ENCODE data around the gene APLP2. TPM values are rescaled to one million over a fixed set of nuclear protein-coding genes. Genes with fewer than 3 reads are reported as not detected.

Gene APLP2
- total RNA-seq, 4 donors from 2014 or later: 125 to 226 (median 158) TPM

- no peak overlapping the region for H3K4me3 ChIP-seq (ENCODE audit: low read depth, poor library complexity, severe bottlenecking)
- intact Hi-C loops (cut with DNase I; ENCODE audit: low total_unique reads): no loop called here
- TF ChIP-seq CTCF (IDR thresholded peaks at IDR 0.05): no peak
- TF ChIP-seq POLR2A (IDR thresholded peaks at IDR 0.05): no peak
- WGBS, 2 donors: 57 to 62% methylated on average over 14 of the region's 14 CpGs
- DNase-seq (ENCODE audit: low spot score in 2 of 2): no peak
Observed at GRCh38 chr11:130188047-130188446, 118.4 kb downstream of the APLP2 start.

GRCh38 chr11:130188585-130189347, 119.1 kb downstream of the APLP2 start:
- intact Hi-C loops (cut with DNase I; ENCODE audit: low total_unique reads): no loop called here
- H3K4me3 ChIP-seq (ENCODE audit: low read depth, poor library complexity, severe bottlenecking): no peak overlapping the region
- WGBS, 2 donors: 87 to 88% methylated on average over 18 to 19 of the region's 19 CpGs
- no peak for DNase-seq (ENCODE audit: low spot score in 2 of 2)
- TF ChIP-seq CTCF (IDR thresholded peaks at IDR 0.05) (no peak), POLR2A (IDR thresholded peaks at IDR 0.05) (no peak)

GRCh38 chr11:130189492-130190210, 120.0 kb downstream of the APLP2 start:
- TF ChIP-seq POLR2A (IDR thresholded peaks at IDR 0.05): no peak
- no peak for TF ChIP-seq CTCF (IDR thresholded peaks at IDR 0.05)
- 86 to 89% methylated on average over 32 of the region's 32 CpGs for WGBS, 2 donors
- no peak overlapping the region for H3K4me3 ChIP-seq (ENCODE audit: low read depth, poor library complexity, severe bottlenecking)
- intact Hi-C loops (cut with DNase I; ENCODE audit: low total_unique reads): no loop called here
- no peak for DNase-seq (ENCODE audit: low spot score in 2 of 2)

- intact Hi-C loops (cut with DNase I; ENCODE audit: low total_unique reads): no loop called here
- no peak for TF ChIP-seq POLR2A (IDR thresholded peaks at IDR 0.05)
- TF ChIP-seq CTCF (IDR thresholded peaks at IDR 0.05): no peak
- WGBS, 2 donors: 90% methylated on average over 26 to 29 of the region's 29 CpGs
- no peak overlapping the region for H3K4me3 ChIP-seq (ENCODE audit: low read depth, poor library complexity, severe bottlenecking)
- no peak for DNase-seq (ENCODE audit: low spot score in 2 of 2)
Observed at GRCh38 chr11:130190371-130190881, 120.7 kb downstream of the APLP2 start.

- H3K4me3 ChIP-seq (ENCODE audit: low read depth, poor library complexity, severe bottlenecking): no peak overlapping the region
- 87% methylated on average over 14 of the region's 14 CpGs for WGBS, 2 donors
- DNase-seq (ENCODE audit: low spot score in 2 of 2): no peak
- TF ChIP-seq CTCF (IDR thresholded peaks at IDR 0.05) (no peak), POLR2A (IDR thresholded peaks at IDR 0.05) (no peak)
- intact Hi-C loops (cut with DNase I; ENCODE audit: low total_unique reads): no loop called here
Observed at GRCh38 chr11:130191896-130192295, 122.2 kb downstream of the APLP2 start.
